GM18907 (cell line): ENCODE data around the gene CSNK1D.
A peak's percentile ranks its signal among the peaks of the same experiment; 100 is the strongest.

Source experiments
- ATAC-seq: cut with Tn5 transposase; IDR thresholded peaks from one replicate; pipeline ENCODE4 v1.9.1; 2021; ENCODE audit warnings: mild to moderate bottlenecking, moderate library complexity; ENCODE audit not compliant: unreplicated experiment

Gene CSNK1D

DNA sequence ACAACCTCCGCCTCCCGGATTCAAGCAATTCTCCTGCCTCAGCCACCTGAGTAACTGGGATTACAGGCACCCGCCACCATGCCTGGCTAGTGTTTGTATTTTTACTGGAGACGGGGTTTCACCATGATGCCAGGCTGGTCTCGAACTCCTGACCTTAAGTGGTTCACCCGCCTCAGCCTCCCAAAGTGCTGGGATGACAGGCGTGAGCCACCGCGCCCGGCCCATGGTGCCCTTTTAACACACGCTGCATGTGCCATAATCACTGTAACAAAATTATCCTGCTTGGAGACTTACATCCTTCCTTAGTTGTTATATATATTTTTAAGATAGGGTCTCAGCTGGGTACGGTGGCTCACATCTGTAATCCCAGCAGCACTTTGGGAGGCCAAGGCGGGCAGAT, 38.5 kb upstream of the CSNK1D start:
- no peak for ATAC-seq

DNA sequence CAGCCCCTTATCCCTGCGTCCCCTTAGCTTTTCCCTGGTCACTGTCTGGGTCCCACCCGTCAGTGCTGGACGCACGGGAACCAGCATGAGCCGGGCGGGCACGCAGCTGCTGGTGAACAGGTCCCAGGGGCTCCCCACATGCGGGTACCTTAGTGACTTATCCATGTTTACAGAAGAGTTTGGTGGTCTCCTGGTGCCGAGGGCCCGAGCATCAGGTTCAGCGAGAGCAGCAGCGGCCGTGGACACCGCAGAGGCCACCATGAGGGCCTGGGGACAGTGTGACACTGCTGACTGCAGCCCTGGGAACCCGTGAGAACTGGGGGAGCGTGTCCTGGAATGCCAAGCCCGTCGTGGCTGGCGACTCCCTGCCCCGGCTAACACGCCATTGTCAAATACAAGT, 37.4 kb upstream of the CSNK1D start:
- ATAC-seq: no peak

DNA sequence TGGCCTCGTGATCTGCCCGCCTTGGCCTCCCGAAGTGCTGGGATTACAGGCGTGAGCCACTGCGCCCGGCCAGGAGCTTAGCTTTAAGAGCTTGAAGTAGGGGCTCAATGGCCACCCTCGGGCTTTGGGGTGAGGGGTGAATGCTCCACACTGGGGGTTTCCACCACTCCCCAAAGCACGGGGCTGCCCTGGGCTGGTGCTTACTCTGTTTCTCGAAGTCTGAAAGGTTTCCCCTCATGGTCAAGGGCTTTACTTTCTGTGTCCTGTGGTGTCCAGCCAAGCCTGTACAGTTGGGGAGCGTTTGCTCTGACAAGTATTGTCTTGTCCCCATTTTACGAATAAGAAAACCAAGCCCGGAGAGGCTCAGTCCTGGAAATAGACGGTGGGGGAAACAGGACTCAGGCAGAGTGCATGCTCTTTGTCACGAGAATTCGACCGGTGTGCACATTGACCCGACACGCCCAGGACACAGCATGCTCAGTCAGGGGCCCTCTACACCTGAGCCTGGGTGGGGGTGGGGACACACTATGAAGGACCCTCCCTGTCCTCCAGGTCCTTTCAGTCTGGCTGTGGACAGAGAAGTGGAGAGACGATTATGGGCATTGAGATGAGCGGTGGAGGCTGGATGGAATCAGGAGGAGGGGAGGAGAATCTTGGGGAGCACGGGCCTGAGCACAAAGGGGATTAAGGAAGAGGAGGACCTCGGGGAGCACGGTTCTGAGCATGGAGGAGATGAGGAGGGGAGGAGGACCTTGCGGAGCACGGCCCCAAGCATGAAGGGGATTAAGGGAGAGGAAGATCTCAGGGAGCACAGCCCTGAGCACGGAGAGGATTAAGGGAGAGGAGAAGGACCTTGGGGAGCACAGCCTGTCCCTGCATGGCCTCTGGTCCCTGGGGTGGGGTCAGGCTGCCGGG, 36.4 kb upstream of the CSNK1D start:
- no peak for ATAC-seq

DNA sequence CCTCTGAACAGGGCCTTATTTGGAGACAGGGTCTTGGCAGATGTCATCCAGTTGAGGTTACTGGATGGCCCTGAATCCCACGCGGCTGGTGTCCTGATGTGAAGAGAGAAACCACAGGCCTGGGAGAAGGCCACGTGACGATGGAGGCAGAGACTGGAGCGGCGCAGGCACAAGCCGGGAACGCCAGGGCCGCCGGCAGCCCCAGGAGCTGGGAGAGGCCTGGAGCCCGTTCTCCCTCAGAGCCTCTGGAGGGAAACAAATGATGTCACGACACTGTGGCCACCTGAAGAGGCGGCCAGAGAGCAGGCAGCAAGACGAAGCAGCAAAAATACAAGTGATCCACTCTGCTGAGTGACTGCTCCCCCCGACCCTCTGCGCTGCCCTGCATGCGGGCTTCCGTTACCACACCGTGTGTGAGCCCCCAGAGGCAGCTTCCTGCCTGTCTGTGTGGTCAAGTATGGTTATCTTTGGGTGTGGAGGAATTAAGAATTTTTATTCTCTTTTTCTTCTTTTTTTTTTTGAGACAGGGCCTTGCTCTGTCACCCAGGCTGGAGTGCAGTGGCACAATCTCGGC, 32.3 kb upstream of the CSNK1D start:
- no peak for ATAC-seq

DNA sequence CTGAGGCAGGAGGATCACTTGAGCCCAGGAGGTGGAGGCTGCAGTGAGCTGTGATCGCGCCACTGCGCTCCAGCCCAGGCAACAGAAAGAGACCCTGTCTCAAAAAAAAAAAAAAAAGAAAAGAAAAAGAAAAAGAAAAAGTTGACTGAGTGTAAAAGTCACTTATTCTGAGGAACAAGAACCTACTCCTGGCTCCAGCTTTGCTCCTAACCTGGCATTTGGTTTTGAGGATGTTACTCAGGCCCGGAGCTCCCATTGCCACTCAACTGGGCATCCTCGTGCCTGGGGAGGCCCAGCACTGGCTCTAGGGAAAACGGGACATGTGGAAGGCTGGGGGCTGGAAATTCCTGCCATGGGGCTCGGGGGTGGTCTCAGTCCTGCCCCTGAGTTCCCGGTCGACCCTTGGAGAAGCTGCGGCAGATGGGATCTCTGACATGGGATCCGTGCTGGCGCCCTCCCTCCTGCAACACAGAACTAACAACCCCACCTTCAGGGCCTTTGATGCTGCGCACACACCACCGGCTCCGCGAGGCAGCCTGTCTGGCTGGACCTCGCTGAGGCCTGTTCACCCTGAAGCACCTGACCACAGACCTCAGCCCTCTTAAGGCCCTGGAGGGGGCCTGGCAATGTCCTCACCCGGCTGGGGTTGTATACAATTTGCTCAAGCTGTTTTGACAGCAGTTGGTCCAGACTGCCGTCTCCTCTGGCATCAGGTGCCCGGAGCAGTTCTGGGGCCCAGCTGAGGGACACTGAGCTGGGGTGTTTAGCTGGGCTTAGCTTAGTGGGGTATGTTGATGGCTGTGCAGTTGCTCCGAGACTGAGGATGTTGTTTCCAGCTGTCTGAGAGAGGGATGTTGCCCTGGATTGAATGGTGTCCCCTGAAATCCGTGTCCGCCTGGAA, 31.6 kb upstream of the CSNK1D start:
- ATAC-seq: no peak

DNA sequence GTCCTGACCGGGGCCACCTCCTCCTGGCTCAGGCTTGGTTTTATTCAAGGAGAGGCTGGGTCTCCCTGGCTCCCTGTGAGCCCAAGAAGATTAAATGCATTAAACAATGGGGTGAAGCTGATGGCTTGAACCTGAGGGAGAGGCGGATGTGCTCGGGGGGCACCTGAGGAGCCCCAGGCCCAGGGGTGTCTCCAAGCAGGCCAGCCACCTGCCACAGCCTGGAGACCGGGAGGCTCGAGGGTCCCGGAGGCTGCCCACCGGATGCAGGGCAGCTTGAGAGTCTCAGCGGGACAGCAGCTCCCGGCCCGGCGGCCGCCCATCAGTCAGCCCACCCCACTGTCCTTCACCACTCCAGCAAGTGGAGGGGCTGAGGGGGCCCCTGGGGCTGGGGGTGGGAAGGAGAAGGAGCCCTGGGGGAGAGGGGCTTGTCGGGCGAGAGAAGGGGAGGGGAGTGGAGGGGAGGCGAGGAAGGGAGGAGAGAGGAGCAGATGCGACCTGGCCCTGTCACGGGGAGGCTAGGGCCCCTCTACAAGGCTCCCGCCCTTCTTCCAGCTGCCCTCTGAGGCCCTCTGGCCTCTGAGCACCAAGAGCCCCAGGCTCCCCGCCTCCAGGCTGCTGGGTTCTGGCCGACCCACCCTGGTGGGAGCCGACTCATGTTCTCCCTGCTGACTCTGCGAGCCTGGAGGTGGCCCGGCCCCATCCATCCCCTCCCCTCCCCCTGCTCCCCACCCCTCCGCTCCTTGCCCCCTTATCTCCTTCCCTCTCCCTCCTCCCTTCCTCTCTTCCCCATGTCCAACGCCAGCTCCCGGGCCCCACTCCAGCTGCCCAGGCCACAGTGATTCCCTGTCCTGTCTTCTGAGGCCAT, 30.7 kb upstream of the CSNK1D start:
- no peak for ATAC-seq

DNA sequence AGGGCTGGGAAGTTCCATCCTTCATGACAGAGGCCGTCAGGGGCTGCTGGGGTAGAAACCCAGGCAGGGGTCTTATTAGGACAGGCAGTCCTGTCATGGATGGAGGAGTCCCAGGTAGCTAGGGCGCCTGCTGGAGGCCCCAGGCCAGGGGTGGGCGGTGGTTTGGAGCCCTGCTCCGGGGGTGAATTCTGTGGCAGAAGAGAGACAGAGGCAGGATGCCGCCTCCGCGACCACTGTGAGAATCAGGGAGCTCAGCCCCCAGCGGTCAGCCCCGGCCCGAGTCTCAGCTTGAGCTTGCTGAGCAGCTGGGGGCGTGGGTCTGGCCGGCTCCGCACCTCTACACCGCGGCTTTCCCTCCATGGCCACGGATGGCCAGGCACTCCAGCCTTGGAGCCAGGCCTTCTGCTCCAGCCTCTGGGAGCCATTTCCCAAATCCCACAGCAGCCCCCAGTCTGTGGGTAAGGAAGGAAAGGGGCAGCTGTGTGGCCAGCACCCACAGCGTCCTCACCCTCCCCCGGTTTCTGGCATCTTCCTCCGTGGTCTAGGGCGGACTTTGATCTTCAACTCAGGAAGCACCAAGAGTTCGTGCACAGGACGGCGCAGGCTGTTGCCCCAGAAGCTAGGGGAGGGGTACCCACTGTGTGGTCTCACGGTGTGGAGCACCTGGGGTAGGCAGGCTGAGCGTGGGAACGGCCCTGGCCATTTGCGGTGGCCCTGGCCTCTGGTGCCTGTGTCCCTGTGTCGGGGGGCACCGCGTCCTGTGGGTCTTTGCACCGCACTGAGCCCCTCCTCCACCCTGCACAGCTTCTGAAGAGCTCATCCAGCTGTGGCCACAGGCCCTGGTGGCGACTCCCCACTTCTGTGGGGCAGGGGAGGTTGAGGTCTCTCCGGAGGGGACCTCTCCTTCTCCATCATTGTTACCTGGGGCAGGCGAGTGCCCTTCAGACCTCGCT, 29.8 kb upstream of the CSNK1D start:
- no peak for ATAC-seq

DNA sequence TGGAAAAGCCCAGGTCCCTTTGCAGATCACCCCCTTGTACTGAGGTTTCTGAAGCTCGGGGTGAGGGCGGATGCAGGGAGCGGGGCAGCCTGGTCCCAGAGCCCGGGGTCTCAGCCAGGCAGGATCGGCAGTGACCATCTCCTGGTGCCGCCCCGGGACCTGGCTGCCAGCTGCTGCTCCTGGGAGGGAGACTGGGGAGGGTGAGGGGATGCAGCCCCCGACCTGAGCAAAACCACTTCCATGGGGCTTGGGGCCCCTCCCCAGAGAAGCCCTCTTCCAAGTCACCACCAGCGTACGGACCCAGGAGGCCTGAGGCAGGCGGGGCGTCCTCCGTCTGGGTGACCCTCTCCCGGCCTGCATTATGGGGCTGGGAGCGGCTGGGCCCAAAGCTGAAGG, 29.1 kb upstream of the CSNK1D start:
- ATAC-seq: no peak

DNA sequence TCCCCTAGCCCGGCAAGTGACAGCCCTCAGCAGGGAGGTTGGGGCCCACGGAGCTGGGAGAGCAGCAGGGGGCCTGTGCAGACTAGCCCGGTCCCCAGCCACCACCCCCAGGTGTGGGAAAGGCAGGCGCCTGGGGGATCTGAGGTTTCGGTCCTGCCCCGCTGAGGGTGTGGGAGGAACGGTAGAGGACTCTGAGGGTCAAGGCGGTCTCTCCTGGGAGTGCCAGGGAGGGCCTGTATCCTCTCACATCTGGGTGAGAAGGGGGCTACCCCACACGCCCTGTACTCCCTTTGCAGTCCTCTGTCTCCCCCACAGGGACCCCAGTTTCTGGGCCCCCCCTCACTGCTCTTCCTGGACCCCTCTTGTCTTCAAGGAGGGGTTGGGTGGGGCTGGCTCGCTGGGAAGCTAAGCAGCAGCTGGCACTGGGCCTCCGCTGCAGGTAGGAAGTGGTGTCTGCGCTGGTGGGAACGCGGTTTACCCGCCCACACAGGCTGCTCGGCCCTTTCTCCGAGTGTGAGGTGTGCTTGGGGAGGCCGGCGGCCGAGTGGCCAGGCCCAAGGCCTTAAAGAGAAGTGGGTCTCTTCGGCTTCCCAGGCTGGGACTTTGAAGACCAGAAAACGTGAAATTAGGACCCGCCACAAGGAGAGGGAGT, 28.5 kb upstream of the CSNK1D start:
- ATAC-seq: peak; percentile 29

DNA sequence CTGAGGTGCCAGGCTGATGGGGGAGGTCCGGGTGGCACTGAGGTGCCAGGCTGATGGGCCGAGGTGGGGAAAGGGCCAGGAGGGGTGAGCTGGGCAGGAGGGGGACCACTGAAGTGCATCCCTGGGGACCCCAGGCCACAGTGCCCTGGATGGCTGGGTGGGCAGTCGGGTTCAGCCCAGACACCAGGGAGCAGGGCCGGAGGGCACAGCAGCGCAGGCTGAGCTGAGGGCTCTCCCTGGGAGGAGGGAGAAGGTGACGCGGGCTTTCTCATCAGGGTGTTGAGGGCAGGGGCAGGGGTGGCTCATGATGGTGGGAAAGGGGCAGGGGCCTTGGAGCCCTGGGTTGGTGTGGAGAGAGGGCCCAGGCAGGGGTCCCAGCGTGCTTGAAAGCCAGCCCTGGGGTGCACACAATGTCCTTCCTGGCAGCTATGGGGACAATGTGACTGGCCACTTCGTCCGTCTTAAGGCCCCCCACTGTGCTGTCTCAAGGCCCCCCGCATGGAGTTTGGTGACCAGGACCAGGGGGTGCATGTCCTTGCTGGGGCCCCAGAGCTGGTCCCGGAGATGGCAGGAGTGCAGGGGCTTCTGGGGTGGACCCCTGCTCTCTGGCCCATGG, 27.9 kb upstream of the CSNK1D start:
- ATAC-seq: no peak

DNA sequence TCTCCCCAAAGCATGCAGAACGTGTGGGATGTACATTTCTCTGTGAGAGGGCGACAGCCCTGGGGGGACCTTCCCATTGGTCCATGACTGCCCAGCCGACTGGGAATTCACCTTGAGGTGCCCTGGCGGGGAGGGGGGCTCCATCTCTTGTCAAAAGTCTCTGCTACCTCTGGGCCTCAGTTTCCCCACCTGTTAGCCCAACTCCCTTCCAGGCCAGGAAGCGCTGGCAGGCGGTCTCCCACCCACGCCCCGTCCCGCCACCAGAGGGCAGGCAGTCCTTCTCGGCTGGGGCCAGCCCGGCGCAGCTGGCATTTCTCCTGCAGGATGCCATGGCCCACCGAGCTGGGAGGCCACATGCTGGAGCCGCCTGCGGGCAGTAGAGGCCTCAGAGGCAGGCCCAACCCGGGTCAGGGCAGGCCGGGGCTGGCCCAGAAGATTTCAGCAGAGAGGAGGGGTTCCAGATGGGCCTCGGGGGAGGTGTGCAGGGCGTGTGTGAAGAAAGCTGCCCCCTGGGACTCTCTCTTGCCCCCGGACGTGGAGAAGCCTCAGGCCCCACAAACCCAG, 27.3 kb upstream of the CSNK1D start:
- ATAC-seq: no peak

DNA sequence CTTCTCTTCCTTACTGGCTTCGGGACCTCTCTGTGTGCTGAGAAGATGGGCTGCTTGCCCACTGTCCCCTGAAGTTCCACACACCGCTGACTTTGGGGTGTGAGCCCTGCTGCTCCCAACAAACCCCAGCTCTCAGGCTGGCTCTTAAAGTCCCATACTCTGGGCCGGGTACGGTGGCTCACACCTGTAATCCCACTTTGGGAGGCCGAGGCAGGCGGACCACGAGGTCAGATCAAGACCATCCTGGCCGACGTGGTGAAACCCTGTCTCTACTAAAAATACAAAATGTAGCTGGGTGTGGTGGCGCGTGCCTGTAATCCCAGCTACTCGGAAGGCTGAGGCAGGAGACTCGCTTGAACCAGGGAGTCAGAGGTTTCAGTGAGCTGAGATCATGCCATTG, 26.7 kb upstream of the CSNK1D start:
- ATAC-seq: no peak

DNA sequence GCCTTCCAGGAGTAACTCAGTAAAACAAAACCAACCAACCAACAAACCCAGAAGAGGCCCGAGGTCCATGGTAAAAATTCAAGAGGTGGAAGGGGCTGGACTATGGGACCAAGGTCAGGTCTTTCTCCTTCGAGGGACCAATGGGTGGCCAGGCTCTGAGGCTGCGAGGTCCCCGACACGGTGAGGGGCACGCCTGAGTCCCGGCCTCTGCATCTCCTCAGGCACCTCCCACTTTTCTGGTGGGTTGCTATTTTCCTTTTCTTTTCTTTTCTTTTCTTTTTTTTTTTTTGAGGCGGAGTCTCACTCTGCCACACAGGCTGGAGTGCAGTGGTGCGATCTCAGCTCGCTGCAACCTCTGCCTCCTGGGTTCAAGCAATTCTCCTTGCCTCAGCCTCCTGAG, 26.0 kb upstream of the CSNK1D start:
- ATAC-seq: no peak

DNA sequence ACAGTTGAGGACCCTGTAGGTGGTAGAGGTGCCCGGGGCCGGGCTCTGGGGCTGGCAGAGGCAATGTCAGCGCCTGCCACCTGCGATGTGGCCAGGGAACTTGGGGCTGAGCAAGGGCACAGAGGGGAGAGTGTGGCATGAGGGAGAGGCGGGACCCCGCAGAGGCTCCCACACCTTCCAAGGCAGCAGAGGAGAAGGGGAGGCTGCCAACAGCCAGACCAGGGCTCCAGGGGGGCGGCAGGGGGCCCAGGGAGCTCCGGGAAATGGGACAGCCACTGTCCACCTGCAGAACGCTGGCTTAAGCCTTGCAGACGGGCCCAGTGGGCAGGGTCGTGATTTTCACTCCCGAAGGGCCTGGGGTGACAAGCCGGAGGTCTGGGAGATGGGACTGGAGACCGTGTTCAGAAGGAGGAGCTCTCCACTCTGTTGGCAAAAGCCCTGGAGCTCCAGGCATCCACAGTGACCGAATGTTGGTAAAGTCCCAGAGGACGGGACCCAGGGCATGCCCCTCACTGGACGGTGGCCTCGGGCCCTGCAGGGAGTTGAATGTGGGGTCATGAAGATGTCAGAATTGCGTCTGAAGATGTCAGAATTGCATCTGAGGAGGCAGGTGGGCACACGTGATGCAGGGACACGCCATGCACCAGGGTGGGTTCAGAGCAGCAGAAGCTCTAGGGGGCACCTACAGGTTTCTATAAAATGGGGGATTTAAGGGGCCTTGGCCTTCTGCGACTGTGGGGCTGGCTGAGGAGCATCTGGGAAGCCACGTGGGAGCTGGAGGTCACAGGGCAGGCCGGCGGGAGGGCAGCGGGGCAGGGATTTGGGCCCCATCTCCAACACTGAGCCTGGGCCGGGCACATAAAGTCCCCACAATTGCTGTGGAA, 25.3 kb upstream of the CSNK1D start:
- ATAC-seq: no peak

DNA sequence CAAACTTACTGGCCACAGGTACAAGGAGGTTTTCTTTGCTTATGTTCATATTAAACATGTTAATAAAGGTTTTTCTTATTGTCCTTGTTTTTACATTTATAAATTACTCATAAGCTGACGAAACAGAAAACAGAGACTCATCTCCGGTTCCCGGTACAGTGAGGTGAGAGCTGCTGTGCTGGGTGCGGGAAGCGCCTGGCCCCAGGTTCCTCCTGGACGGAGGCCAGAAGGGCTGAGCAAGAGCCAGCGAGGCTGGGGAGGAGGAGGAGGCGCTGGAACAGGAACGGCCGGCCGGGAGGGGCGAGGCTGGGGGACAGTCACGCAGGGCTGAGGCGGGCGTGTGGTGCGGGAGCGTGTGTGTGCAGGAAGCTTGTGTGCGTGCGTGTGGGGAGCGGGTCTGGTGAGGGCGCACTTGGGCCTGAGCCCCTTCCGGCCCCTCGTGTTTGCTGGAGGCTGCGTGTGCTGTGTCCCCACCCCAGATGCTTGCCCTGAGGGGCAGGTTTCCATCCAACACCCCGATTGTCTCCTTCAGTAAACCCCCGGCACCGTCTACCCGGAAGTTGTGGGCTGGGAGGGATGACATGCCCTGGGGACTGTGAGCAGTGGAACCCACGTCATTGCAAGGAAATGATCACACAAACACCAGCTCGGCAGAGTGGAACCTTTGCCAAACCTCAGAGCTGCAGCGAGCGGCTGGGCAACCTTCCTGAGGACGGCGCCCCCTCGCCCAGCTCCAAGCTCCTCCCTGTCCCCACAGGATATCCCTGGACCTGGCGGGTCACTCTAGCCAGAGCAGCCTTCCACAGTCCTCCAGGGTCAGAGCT, 24.4 kb upstream of the CSNK1D start:
- peak; percentile 48 for ATAC-seq

DNA sequence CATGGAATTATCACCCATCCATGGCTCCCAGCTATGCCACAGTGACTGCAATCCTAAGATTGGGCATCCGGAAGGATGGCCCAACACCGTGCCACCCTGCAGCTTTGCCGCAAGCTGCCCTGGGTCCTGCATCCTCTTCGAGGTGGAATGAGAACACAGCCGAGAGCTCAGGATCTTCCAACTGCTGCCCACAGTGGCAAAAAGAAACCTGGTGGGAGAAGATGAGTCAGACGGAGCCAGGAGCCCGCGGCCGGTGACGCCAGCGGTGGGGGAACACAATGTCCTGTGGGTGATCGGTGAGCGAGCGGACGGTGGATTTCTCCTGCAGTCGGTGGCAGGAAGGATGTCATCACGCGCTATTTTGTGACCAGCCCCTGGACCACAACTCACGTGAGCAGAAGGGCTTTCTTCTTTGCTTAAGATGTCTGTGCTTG, 23.8 kb upstream of the CSNK1D start:
- ATAC-seq: peak; percentile 35
